Measurements from ENCODE around the gene DAB1.

The DAB1 gene

DNA sequence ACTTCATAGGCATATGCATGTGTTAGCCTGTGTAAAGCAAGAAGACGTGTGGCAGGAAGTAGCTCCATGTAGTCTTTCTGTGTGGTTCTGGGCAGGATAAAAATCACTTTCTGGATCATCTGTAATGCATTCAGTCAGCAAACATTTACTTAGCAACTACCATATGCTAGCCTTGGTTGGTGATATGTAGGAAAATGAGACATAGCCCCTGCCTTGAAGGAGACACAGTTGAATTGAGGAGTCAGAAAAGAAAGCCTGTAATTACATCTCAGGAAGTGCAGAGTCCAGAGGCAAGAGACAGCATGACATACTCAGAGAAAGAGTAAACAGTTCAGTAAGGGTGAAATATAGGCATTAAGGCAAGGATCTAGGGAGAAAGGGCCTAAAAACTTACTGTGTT, 38.5 kb downstream of the DAB1 start:
- TF ChIP-seq POLR2AphosphoS5 (IDR thresholded peaks at IDR 0.05; ENCODE audit: low read depth) (no peak), SPI1 (IDR thresholded peaks at IDR 0.05; ENCODE audit: borderline replicate concordance, low read depth) (no peak), GABPA (IDR thresholded peaks at IDR 0.05; ENCODE audit: low read depth) (no peak)
- TF ChIP-seq, protein P1, sequence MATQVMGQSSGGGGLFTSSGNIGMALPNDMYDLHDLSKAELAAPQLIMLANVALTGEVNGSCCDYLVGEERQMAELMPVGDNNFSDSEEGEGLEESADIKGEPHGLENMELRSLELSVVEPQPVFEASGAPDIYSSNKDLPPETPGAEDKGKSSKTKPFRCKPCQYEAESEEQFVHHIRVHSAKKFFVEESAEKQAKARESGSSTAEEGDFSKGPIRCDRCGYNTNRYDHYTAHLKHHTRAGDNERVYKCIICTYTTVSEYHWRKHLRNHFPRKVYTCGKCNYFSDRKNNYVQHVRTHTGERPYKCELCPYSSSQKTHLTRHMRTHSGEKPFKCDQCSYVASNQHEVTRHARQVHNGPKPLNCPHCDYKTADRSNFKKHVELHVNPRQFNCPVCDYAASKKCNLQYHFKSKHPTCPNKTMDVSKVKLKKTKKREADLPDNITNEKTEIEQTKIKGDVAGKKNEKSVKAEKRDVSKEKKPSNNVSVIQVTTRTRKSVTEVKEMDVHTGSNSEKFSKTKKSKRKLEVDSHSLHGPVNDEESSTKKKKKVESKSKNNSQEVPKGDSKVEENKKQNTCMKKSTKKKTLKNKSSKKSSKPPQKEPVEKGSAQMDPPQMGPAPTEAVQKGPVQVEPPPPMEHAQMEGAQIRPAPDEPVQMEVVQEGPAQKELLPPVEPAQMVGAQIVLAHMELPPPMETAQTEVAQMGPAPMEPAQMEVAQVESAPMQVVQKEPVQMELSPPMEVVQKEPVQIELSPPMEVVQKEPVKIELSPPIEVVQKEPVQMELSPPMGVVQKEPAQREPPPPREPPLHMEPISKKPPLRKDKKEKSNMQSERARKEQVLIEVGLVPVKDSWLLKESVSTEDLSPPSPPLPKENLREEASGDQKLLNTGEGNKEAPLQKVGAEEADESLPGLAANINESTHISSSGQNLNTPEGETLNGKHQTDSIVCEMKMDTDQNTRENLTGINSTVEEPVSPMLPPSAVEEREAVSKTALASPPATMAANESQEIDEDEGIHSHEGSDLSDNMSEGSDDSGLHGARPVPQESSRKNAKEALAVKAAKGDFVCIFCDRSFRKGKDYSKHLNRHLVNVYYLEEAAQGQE (IDR thresholded peaks at IDR 0.05; ENCODE audit: insufficient replicate concordance, low read depth) = no peak
- TF ChIP-seq, protein P2, sequence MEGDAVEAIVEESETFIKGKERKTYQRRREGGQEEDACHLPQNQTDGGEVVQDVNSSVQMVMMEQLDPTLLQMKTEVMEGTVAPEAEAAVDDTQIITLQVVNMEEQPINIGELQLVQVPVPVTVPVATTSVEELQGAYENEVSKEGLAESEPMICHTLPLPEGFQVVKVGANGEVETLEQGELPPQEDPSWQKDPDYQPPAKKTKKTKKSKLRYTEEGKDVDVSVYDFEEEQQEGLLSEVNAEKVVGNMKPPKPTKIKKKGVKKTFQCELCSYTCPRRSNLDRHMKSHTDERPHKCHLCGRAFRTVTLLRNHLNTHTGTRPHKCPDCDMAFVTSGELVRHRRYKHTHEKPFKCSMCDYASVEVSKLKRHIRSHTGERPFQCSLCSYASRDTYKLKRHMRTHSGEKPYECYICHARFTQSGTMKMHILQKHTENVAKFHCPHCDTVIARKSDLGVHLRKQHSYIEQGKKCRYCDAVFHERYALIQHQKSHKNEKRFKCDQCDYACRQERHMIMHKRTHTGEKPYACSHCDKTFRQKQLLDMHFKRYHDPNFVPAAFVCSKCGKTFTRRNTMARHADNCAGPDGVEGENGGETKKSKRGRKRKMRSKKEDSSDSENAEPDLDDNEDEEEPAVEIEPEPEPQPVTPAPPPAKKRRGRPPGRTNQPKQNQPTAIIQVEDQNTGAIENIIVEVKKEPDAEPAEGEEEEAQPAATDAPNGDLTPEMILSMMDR (IDR thresholded peaks at IDR 0.05; ENCODE audit: insufficient read depth, low read length) = no peak
- no peak for DNase-seq (ENCODE audit: low read depth in 1 of 2, low spot score in 1 of 2)
- Histone ChIP-seq H3K4me3 (replicated peaks; ENCODE audit: insufficient read depth, low read length) (no peak overlapping the region), H3K27me3 (ENCODE audit: insufficient read depth, poor library complexity, severe bottlenecking) (no peaks in the 10 kb centered on the region), H3K27ac (replicated peaks) (no peak overlapping the region)

DNA sequence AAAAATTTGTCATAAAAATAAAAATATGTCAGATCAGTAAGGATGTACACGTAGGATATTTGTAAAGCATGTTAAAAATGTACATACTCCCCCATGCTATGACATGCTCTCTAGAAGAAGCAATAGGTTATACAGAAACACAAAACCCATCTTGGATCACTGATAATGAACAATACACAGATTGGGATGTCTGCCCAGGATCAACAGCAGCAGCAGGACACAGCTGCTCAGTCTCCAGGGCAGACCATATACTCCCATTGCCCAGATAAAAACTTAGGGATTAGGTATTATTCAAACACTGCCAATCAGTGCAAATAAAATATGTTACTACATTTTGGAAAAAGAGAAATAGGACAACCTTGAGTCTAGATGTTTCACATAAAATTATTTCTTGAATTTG, 39.0 kb downstream of the DAB1 start:
- TF ChIP-seq, protein P1 (IDR thresholded peaks at IDR 0.05; ENCODE audit: insufficient replicate concordance, low read depth) = no peak
- TF ChIP-seq, protein P2 (IDR thresholded peaks at IDR 0.05; ENCODE audit: insufficient read depth, low read length) = no peak
- no peak for TF ChIP-seq POLR2AphosphoS5 (IDR thresholded peaks at IDR 0.05; ENCODE audit: low read depth)
- TF ChIP-seq GABPA (IDR thresholded peaks at IDR 0.05; ENCODE audit: low read depth) = no peak
- no peak for TF ChIP-seq SPI1 (IDR thresholded peaks at IDR 0.05; ENCODE audit: borderline replicate concordance, low read depth)
- Histone ChIP-seq H3K27ac (replicated peaks) (no peak overlapping the region), H3K27me3 (ENCODE audit: insufficient read depth, poor library complexity, severe bottlenecking) (no peaks in the 10 kb centered on the region), H3K4me3 (replicated peaks; ENCODE audit: insufficient read depth, low read length) (no peak overlapping the region)
- no peak for DNase-seq (ENCODE audit: low read depth in 1 of 2, low spot score in 1 of 2)

DNA sequence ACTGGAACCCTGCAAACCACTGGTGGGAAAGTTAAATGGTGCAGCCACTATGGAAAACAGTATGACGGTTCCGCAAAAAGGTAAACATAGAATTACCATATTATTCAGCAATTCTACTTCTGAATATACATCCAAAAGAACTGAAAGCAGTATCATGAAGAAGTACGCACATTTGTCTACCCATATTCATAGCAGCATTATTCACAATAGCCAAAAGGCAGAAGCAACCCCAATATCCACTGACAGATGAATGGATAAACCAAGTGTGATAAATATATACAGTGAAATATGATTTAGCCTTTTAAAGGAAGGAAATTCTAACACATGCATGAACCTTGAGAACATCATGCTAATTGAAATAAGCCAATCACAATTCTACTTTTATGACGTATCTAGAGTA, 39.6 kb downstream of the DAB1 start:
- no peak for DNase-seq (ENCODE audit: low read depth in 1 of 2, low spot score in 1 of 2)
- TF ChIP-seq SPI1 (IDR thresholded peaks at IDR 0.05; ENCODE audit: borderline replicate concordance, low read depth) = no peak
- TF ChIP-seq POLR2AphosphoS5 (IDR thresholded peaks at IDR 0.05; ENCODE audit: low read depth) = no peak
- TF ChIP-seq, protein P2 (IDR thresholded peaks at IDR 0.05; ENCODE audit: insufficient read depth, low read length) = no peak
- TF ChIP-seq GABPA (IDR thresholded peaks at IDR 0.05; ENCODE audit: low read depth) = no peak
- TF ChIP-seq, protein P1 (IDR thresholded peaks at IDR 0.05; ENCODE audit: insufficient replicate concordance, low read depth) = no peak
- Histone ChIP-seq H3K27ac (replicated peaks) (no peak overlapping the region), H3K27me3 (ENCODE audit: insufficient read depth, poor library complexity, severe bottlenecking) (no peaks in the 10 kb centered on the region), H3K4me3 (replicated peaks; ENCODE audit: insufficient read depth, low read length) (no peak overlapping the region)

Measured in HL-60 (cell line).